Measurements from ENCODE around the gene FAM217B.

DNA sequence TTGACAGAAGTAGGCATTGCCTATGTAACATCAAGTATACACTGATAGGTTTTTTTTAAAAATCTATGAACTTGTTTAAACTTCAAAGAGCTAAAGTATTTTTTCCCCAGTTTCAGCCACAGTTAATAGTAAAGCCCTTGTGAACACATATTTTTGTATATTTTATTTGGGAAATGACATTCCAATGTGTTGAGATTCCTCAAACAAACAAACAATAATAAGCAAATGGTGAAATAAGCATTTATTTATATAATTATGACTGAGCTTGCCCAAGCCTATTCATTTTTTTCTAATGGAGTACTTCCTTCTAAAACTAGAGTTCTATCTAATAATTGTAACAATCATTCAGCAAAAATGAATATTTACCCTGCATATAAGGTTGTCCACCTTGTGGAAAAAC lies 19.2 kb upstream of the FAM217B start:
- TF ChIP-seq, protein P1, sequence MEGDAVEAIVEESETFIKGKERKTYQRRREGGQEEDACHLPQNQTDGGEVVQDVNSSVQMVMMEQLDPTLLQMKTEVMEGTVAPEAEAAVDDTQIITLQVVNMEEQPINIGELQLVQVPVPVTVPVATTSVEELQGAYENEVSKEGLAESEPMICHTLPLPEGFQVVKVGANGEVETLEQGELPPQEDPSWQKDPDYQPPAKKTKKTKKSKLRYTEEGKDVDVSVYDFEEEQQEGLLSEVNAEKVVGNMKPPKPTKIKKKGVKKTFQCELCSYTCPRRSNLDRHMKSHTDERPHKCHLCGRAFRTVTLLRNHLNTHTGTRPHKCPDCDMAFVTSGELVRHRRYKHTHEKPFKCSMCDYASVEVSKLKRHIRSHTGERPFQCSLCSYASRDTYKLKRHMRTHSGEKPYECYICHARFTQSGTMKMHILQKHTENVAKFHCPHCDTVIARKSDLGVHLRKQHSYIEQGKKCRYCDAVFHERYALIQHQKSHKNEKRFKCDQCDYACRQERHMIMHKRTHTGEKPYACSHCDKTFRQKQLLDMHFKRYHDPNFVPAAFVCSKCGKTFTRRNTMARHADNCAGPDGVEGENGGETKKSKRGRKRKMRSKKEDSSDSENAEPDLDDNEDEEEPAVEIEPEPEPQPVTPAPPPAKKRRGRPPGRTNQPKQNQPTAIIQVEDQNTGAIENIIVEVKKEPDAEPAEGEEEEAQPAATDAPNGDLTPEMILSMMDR (IDR thresholded peaks at IDR 0.05), result no peak
- no peak for TF ChIP-seq POLR2A (IDR thresholded peaks at IDR 0.05)

Data from esophagus squamous epithelium (tissue), 4 donors.